ENCODE measurements around the gene MED22.
"Not testable (repeated sequence)": the region's sequence is repeated elsewhere in the genome, so short reads cannot be mapped to it uniquely, and the experiment has no call there.

DNA sequence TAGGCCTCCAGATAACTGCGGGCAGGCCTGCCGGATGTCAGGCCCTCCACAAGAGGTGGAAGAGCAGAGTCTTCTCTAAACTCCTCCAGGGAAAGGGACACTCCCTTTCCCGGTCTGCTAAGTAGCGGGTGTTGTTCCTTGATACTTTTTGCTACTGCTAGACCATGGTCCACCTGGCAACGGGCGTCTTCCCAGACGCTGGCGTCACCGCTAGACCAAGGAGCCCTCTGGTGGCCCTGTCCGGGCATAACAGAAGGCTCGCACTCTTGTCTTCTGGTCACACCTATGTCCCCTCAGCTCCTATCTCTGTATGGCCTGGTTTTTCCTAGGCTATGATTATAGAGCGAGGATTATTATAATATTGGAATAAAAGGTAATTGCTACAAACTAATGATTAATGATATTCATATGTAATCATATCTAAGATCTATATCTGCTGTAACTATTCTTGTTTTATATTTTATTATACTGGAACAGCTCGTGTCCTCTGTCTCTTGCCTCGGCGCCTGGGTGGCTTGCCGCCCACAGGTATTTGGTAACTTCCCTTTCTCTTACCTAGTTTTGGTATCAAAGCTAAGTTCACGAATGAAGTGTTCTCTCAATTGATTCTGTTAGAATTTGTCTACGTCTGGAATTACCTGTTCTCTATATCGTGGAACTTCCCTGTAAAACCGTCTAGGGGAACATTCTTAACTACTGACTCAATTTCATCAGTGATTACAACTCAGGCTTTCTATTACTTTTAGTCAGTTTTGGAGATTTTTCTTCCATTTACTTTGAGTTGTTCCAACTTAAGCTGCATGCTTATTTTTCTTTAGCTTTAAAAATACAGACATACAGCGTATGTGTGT is 18.4 kb downstream of the MED22 start:
- TF ChIP-seq, protein P1, sequence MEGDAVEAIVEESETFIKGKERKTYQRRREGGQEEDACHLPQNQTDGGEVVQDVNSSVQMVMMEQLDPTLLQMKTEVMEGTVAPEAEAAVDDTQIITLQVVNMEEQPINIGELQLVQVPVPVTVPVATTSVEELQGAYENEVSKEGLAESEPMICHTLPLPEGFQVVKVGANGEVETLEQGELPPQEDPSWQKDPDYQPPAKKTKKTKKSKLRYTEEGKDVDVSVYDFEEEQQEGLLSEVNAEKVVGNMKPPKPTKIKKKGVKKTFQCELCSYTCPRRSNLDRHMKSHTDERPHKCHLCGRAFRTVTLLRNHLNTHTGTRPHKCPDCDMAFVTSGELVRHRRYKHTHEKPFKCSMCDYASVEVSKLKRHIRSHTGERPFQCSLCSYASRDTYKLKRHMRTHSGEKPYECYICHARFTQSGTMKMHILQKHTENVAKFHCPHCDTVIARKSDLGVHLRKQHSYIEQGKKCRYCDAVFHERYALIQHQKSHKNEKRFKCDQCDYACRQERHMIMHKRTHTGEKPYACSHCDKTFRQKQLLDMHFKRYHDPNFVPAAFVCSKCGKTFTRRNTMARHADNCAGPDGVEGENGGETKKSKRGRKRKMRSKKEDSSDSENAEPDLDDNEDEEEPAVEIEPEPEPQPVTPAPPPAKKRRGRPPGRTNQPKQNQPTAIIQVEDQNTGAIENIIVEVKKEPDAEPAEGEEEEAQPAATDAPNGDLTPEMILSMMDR (conservative IDR thresholded peaks at IDR 0.05; ENCODE audit: low read length) = peak; percentile 55
- TF ChIP-seq EZH2phosphoT487 (IDR thresholded peaks at IDR 0.05; ENCODE audit: borderline replicate concordance) = not testable (repeated sequence)

Data from Loucy (cell line).